Measurements from ENCODE around the gene KNDC1. TPM values are rescaled to one million over a fixed set of nuclear protein-coding genes. Genes with fewer than 3 reads are reported as not detected.

KNDC1 gene
- total and polyA plus RNA-seq, 4 experiments from 2014 or later, result 0.09 to 1.4 (median 0.87) TPM; not detected in 1

DNA sequence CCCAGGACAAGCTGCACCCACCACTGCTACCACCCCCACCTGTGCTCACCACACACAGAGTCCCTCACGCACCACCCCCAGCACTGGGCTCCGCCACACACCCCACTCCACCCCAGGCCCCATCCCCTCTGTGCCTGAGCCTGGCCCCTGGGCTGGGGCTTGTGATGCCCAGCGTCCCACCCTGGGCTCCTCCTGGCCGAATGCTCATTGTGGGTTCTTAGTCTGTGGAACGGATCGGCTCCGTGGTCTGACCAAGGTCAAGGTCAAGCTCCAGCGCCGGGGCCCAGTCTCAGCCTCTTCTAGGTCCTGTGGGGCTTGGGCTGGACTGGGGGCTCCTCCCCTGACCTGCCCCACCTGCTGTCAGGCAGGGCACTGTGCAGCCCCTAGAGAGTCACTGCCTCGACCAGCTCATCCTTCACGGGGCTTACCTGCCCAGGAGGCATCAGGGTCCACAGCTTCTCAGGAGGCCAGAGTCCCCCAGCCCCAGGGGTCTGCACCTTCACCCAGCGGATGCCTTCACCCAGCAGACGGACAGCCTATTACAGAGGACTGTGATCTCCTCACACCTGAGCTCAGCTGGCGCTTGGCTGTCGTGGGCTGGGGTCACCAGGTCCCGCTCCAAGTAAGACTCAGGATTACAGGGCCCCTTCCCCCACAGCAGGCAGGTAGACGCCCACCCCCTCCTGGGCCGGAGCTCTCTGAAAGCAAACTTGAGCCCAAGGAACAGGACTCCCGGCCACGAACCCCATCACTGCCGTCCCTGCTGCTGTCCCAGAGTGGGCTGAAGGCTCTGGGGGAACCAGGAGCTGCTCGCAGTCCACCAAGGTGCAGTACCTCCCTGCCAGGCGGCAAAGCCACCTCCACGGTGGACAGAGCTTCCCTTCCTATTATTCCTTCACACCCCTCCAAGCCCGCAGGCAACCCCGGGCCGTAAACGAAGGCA is 54.7 kb downstream of the KNDC1 start:
- H3K36me3 ChIP-seq (ENCODE audit: insufficient read depth, low read length), result no peaks in the 10 kb centered on the region
- POLR2A ChIA-PET (ENCODE audit: partially characterized antibody), result no interaction called here
- Mint-ChIP-seq H3K27me3 (peaks cover 3 to 9% of the 10 kb centered on the region in 2 donors), H3K9me3 (no peaks in the 10 kb centered on the region), H3K36me3 (no peaks in the 10 kb centered on the region), H3K4me1 (peaks cover 0 to 4% (median 1%) of the 10 kb centered on the region in 4 donors), H3K4me3 (no peak overlapping the region), H3K27ac (no peak overlapping the region)
- H3K4me3 ChIP-seq (ENCODE audit: low read length in 2 of 2), result no peak overlapping the region
- intact Hi-C loops (cut with micrococcal nuclease), result no loop called here
- no peaks in the 10 kb centered on the region for H3K27me3 ChIP-seq (ENCODE audit: insufficient read depth, low read length)
- H3K27ac ChIP-seq (ENCODE audit: low read depth, low read length), result no peak overlapping the region
- peak in 1 of 5 donors; percentile 15 for DNase-seq
- H3K9me3 ChIP-seq (ENCODE audit: control insufficient read depth in 1 of 2, low read length in 2 of 2), result no peaks in the 10 kb centered on the region
- no peaks in the 10 kb centered on the region for H3K4me1 ChIP-seq (ENCODE audit: insufficient read depth, low read length)
- CTCF ChIA-PET (ENCODE audit: partially characterized antibody), result no interaction called here

GRCh38 chr10:133215586-133215985 is 55.6 kb downstream of the KNDC1 start:
- H3K9me3 ChIP-seq (ENCODE audit: control insufficient read depth in 1 of 2, low read length in 2 of 2), result no peaks in the 10 kb centered on the region
- POLR2A ChIA-PET (ENCODE audit: partially characterized antibody), result no interaction called here
- H3K4me1 ChIP-seq (ENCODE audit: insufficient read depth, low read length), result no peaks in the 10 kb centered on the region
- CTCF ChIA-PET (ENCODE audit: partially characterized antibody), result no interaction called here
- Mint-ChIP-seq H3K4me1 (peaks cover 0 to under 1% (median under 1%) of the 10 kb centered on the region in 4 donors), H3K27ac (no peak overlapping the region), H3K4me3 (no peak overlapping the region), H3K36me3 (no peaks in the 10 kb centered on the region), H3K27me3 (peaks cover 3 to 9% of the 10 kb centered on the region in 2 donors), H3K9me3 (no peaks in the 10 kb centered on the region)
- intact Hi-C loops (cut with micrococcal nuclease), result no loop called here
- no peak overlapping the region for H3K4me3 ChIP-seq (ENCODE audit: low read length in 2 of 2)
- H3K36me3 ChIP-seq (ENCODE audit: insufficient read depth, low read length), result no peaks in the 10 kb centered on the region
- no peaks in the 10 kb centered on the region for H3K27me3 ChIP-seq (ENCODE audit: insufficient read depth, low read length)
- no peak overlapping the region for H3K27ac ChIP-seq (ENCODE audit: low read depth, low read length)
- peak in 1 of 5 donors; percentile 18 for DNase-seq

DNA sequence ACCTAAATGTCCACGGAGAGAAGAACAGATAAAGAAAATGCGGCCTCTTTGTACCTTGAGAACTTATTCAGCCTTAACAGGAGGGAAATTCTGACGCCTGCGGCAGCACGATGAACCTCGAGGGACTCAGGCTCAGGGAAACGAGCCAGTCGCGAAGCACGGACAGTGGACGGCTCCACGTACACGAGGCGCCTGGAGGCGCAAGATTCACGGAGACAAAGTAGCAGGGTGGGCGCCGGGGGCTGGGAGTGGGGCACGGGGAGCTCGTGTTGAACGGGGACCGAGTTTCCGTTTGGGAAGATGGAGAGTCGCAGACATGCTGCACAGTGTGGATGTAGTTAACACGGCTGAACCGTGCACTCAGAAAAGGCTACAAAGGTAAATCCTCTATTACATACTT is 56.8 kb downstream of the KNDC1 start:
- H3K27me3 ChIP-seq (ENCODE audit: insufficient read depth, low read length), result no peaks in the 10 kb centered on the region
- intact Hi-C loops (cut with micrococcal nuclease), result no loop called here
- Mint-ChIP-seq H3K27me3 (peaks cover 3 to 11% of the 10 kb centered on the region in 2 donors), H3K36me3 (no peaks in the 10 kb centered on the region), H3K27ac (peak overlapping the region in 1 of 7 donors; percentile 48), H3K4me3 (no peak overlapping the region), H3K4me1 (no peaks in the 10 kb centered on the region), H3K9me3 (no peaks in the 10 kb centered on the region)
- DNase-seq, result no peak
- H3K4me3 ChIP-seq (ENCODE audit: low read length in 2 of 2), result no peak overlapping the region
- H3K36me3 ChIP-seq (ENCODE audit: insufficient read depth, low read length), result no peaks in the 10 kb centered on the region
- H3K4me1 ChIP-seq (ENCODE audit: insufficient read depth, low read length), result no peaks in the 10 kb centered on the region
- ChIA-PET CTCF (ENCODE audit: partially characterized antibody) (no interaction called here), POLR2A (ENCODE audit: partially characterized antibody) (no interaction called here)
- H3K27ac ChIP-seq (ENCODE audit: low read depth, low read length), result no peak overlapping the region
- H3K9me3 ChIP-seq (ENCODE audit: control insufficient read depth in 1 of 2, low read length in 2 of 2), result no peaks in the 10 kb centered on the region

- intact Hi-C loops (cut with micrococcal nuclease), result no loop called here
- no peak for DNase-seq
- ChIA-PET CTCF (ENCODE audit: partially characterized antibody) (no interaction called here), POLR2A (ENCODE audit: partially characterized antibody) (no interaction called here)
- Histone ChIP-seq H3K27ac (ENCODE audit: low read depth, low read length) (no peak overlapping the region), H3K36me3 (ENCODE audit: insufficient read depth, low read length) (no peaks in the 10 kb centered on the region), H3K4me3 (ENCODE audit: low read length in 2 of 2) (no peak overlapping the region), H3K27me3 (ENCODE audit: insufficient read depth, low read length) (no peaks in the 10 kb centered on the region), H3K9me3 (ENCODE audit: control insufficient read depth in 1 of 2, low read length in 2 of 2) (no peaks in the 10 kb centered on the region), H3K4me1 (ENCODE audit: insufficient read depth, low read length) (no peaks in the 10 kb centered on the region)
- Mint-ChIP-seq H3K27ac (no peak overlapping the region), H3K27me3 (peaks cover 3 to 11% of the 10 kb centered on the region in 2 donors), H3K4me3 (no peak overlapping the region), H3K9me3 (no peaks in the 10 kb centered on the region), H3K4me1 (no peaks in the 10 kb centered on the region), H3K36me3 (no peaks in the 10 kb centered on the region)
Measured at GRCh38 chr10:133217800-133218589, 58.0 kb downstream of the KNDC1 start.

DNA sequence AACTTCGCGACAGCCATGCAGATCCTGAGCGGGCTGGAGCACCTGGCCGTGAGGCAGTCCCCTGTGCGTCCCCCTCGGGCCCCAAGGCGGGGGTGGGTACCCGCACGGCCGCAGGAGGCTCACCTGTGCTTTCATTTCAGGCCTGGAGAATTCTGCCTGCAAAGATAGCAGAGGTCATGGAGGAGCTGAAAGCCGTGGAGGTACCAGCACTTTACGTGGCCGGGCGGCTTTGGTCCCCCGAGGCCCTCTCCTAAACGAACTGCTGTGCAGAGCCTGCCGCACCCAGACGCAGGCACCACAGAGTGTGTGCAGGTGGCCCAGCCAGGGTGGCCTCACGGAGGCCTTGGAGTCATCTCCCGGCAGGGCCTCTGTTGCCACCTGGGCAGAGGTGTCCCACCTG is 58.9 kb downstream of the KNDC1 start:
- CTCF ChIA-PET (ENCODE audit: partially characterized antibody), result no interaction called here
- Histone ChIP-seq H3K27ac (ENCODE audit: low read depth, low read length) (no peak overlapping the region), H3K9me3 (ENCODE audit: control insufficient read depth in 1 of 2, low read length in 2 of 2) (no peaks in the 10 kb centered on the region), H3K36me3 (ENCODE audit: insufficient read depth, low read length) (no peaks in the 10 kb centered on the region), H3K4me1 (ENCODE audit: insufficient read depth, low read length) (no peaks in the 10 kb centered on the region), H3K27me3 (ENCODE audit: insufficient read depth, low read length) (no peaks in the 10 kb centered on the region), H3K4me3 (ENCODE audit: low read length in 2 of 2) (no peak overlapping the region)
- no peak for DNase-seq
- no peaks in the 10 kb centered on the region for H3K4me1 Mint-ChIP-seq
- peaks cover 3 to 12% of the 10 kb centered on the region in 2 donors for H3K27me3 Mint-ChIP-seq
- H3K9me3 Mint-ChIP-seq, result no peaks in the 10 kb centered on the region
- H3K4me3 Mint-ChIP-seq, result no peak overlapping the region
- H3K36me3 Mint-ChIP-seq, result no peaks in the 10 kb centered on the region
- intact Hi-C loops (cut with micrococcal nuclease), result no loop called here
- POLR2A ChIA-PET (ENCODE audit: partially characterized antibody), result no interaction called here
- no peak overlapping the region for H3K27ac Mint-ChIP-seq

GRCh38 chr10:133219782-133220181 is 59.8 kb downstream of the KNDC1 start:
- no peaks in the 10 kb centered on the region for H3K9me3 ChIP-seq (ENCODE audit: control insufficient read depth in 1 of 2, low read length in 2 of 2)
- Mint-ChIP-seq H3K27me3 (peaks cover 3 to 12% of the 10 kb centered on the region in 2 donors), H3K36me3 (no peaks in the 10 kb centered on the region), H3K4me1 (no peaks in the 10 kb centered on the region), H3K9me3 (no peaks in the 10 kb centered on the region), H3K4me3 (no peak overlapping the region), H3K27ac (no peak overlapping the region)
- no peaks in the 10 kb centered on the region for H3K4me1 ChIP-seq (ENCODE audit: insufficient read depth, low read length)
- H3K36me3 ChIP-seq (ENCODE audit: insufficient read depth, low read length), result no peaks in the 10 kb centered on the region
- H3K27ac ChIP-seq (ENCODE audit: low read depth, low read length), result no peak overlapping the region
- intact Hi-C loops (cut with micrococcal nuclease), result no loop called here
- H3K4me3 ChIP-seq (ENCODE audit: low read length in 2 of 2), result no peak overlapping the region
- DNase-seq, result no peak
- no peaks in the 10 kb centered on the region for H3K27me3 ChIP-seq (ENCODE audit: insufficient read depth, low read length)
- POLR2A ChIA-PET (ENCODE audit: partially characterized antibody), result no interaction called here
- CTCF ChIA-PET (ENCODE audit: partially characterized antibody), result no interaction called here

GRCh38 chr10:133221331-133221730 is 61.3 kb downstream of the KNDC1 start:
- Mint-ChIP-seq H3K36me3 (no peaks in the 10 kb centered on the region), H3K4me1 (peaks cover 0 to 9% (median 8%) of the 10 kb centered on the region in 4 donors), H3K9me3 (no peaks in the 10 kb centered on the region), H3K27me3 (peaks cover 11 to 14% of the 10 kb centered on the region in 2 donors), H3K27ac (no peak overlapping the region), H3K4me3 (no peak overlapping the region)
- POLR2A ChIA-PET (ENCODE audit: partially characterized antibody), result no interaction called here
- H3K27ac ChIP-seq (ENCODE audit: low read depth, low read length), result no peak overlapping the region
- intact Hi-C loops (cut with micrococcal nuclease), result no loop called here
- no peak overlapping the region for H3K4me3 ChIP-seq (ENCODE audit: low read length in 2 of 2)
- H3K36me3 ChIP-seq (ENCODE audit: insufficient read depth, low read length), result no peaks in the 10 kb centered on the region
- H3K27me3 ChIP-seq (ENCODE audit: insufficient read depth, low read length), result no peaks in the 10 kb centered on the region
- no peaks in the 10 kb centered on the region for H3K9me3 ChIP-seq (ENCODE audit: control insufficient read depth in 1 of 2, low read length in 2 of 2)
- peaks cover 11% of the 10 kb centered on the region for H3K4me1 ChIP-seq (ENCODE audit: insufficient read depth, low read length)
- no peak for DNase-seq
- CTCF ChIA-PET (ENCODE audit: partially characterized antibody), result no interaction called here

All from CD4-positive, alpha-beta memory T cell (primary cell).